H1 (cell line): Measurements from ENCODE around the gene SLC39A10. TPM values are rescaled to one million over a fixed set of nuclear protein-coding genes. Genes with fewer than 3 reads are reported as not detected.

ENCODE experiments used
- CTCF ChIA-PET: fragments of 300-600 bp; sonication (Branson Sonifier 250); formaldehyde crosslinking; loops from one replicate; lab custom pipeline; 2021; ENCODE audit not compliant: partially characterized antibody; lab: Charles Lee
- POLR2A ChIA-PET: fragments of 300-600 bp; sonication (Branson Sonifier 250); formaldehyde crosslinking; loops from one replicate; lab custom pipeline; 2021; ENCODE audit warnings: inconsistent platforms; ENCODE audit not compliant: partially characterized antibody; lab: Charles Lee
- DNase-seq, 2 experiments: peaks; one replicate each; pipeline versions ENCODE4 v3.0.0 to v3.0.0-alpha.2; 2010 to 2022; ENCODE audit warnings: low spot score in 2 of 2, low read depth in 1 of 2, mixed read lengths in 1 of 2
- FAIRE-seq: peaks from 2 replicates; lab custom pipeline; 2011; peaks lifted over from hg19 to GRCh38; lab: Jason Lieb, UNC
- H2AFZ ChIP-seq: 2 replicates; pipeline ENCODE4 v1.8.1; 2012; ENCODE audit warnings: low read length, inconsistent platforms
- H2AK5ac ChIP-seq: 2 replicates; pipeline ENCODE4 v1.6.1; 2013; ENCODE audit warnings: low read depth, low read length
- H2BK120ac ChIP-seq: replicated peaks from 2 replicates; pipeline ENCODE3; 2013; ENCODE audit warnings: low read depth, low read length, inconsistent platforms
- H2BK12ac ChIP-seq: 2 replicates; pipeline ENCODE4 v1.6.1; 2013; ENCODE audit warnings: low read depth, low read length
- H2BK15ac ChIP-seq: 2 replicates; pipeline ENCODE4 v1.6.1; 2013; ENCODE audit warnings: low read length
- H2BK20ac ChIP-seq: 2 replicates; pipeline ENCODE4 v1.6.1; 2013; ENCODE audit warnings: low read length
- H2BK5ac ChIP-seq: 2 replicates; pipeline ENCODE4 v1.6.1; 2013; ENCODE audit warnings: low read depth, low read length
- H3K14ac ChIP-seq: 2 replicates; pipeline ENCODE4 v1.6.1; 2013; ENCODE audit warnings: inconsistent platforms; ENCODE audit not compliant: insufficient read length
- H3K18ac ChIP-seq: 2 replicates; pipeline ENCODE4 v1.6.1; 2013; ENCODE audit warnings: low read length; ENCODE audit errors: extremely low read depth
- H3K23ac ChIP-seq: 2 replicates; pipeline ENCODE4 v1.6.1; 2013; ENCODE audit warnings: inconsistent platforms; ENCODE audit not compliant: insufficient read length
- H3K23me2 ChIP-seq: 2 replicates; pipeline ENCODE4 v1.6.1; 2013; ENCODE audit warnings: low read depth, low read length
- H3K27ac ChIP-seq: 2 replicates; pipeline ENCODE4 v1.6.1; 2011; ENCODE audit warnings: low read depth, low read length, inconsistent platforms
- H3K27me3 ChIP-seq, 4 experiments: replicated peaks in 1 of 4; 1 replicate in 1 of 4; 2 replicates in 3 of 4; pipeline versions ENCODE4 v1.6.1 to v1.8.1; 2011 to 2013; ENCODE audit warnings: low read length in 3 of 4, mild to moderate bottlenecking in 3 of 4, inconsistent platforms in 2 of 4, mixed read lengths in 2 of 4, moderate library complexity in 1 of 4; ENCODE audit not compliant: control insufficient read depth in 3 of 4, insufficient read depth in 3 of 4; ENCODE audit errors: extremely low read depth in 1 of 4
- H3K36me3 ChIP-seq, 4 experiments: 2 replicates each; pipeline versions ENCODE4 v1.6.1 to v1.8.1; 2011 to 2013; ENCODE audit warnings: mild to moderate bottlenecking in 4 of 4, low read length in 3 of 4, moderate library complexity in 2 of 4, control low read depth in 1 of 4, inconsistent platforms in 1 of 4; ENCODE audit not compliant: insufficient read depth in 4 of 4, control insufficient read depth in 2 of 4
- H3K4ac ChIP-seq: replicated peaks from 2 replicates; pipeline ENCODE3; 2013; ENCODE audit warnings: low read length, low read depth, mixed read lengths, inconsistent platforms; ENCODE audit not compliant: insufficient read length
- H3K4me1 ChIP-seq, 4 experiments: replicated peaks in 1 of 4; 1 replicate in 1 of 4; 2 replicates in 3 of 4; pipeline versions ENCODE4 v1.6.1 to v1.8.1; 2011 to 2013; ENCODE audit warnings: low read length in 3 of 4, inconsistent platforms in 2 of 4, mixed read lengths in 1 of 4; ENCODE audit not compliant: insufficient read depth in 4 of 4, control insufficient read depth in 3 of 4
- H3K4me2 ChIP-seq, 2 experiments: 2 replicates each; pipeline versions ENCODE4 v1.6.1 to v1.8.1; 2011 to 2013; ENCODE audit warnings: low read depth in 2 of 2, low read length in 2 of 2, control low read depth in 1 of 2, inconsistent platforms in 1 of 2, mild to moderate bottlenecking in 1 of 2; ENCODE audit not compliant: insufficient read depth in 1 of 2
- H3K4me3 ChIP-seq, 4 experiments: fragments of 200-600, 300-600 bp in 1 of 4; sonication (generic), shearing (Covaris generic), sonication (Bioruptor Twin) in 1 of 4; 2 replicates each; pipeline versions ENCODE4 v1.5.1 to v1.8.1; 2011 to 2016; ENCODE audit warnings: low read length in 4 of 4, low read depth in 3 of 4, control low read depth in 2 of 4, inconsistent platforms in 2 of 4, mild to moderate bottlenecking in 2 of 4, mixed read lengths in 1 of 4, moderate library complexity in 1 of 4; ENCODE audit not compliant: insufficient read depth in 2 of 4; ENCODE audit errors: extremely low read depth in 1 of 4
- H3K56ac ChIP-seq: replicated peaks from 2 replicates; pipeline ENCODE3; 2013; ENCODE audit warnings: low read depth, mild to moderate bottlenecking, mixed read lengths, low read length, inconsistent platforms; ENCODE audit not compliant: insufficient read length
- H3K79me1 ChIP-seq: 2 replicates; pipeline ENCODE4 v1.6.1; 2013; ENCODE audit warnings: low read depth, low read length, control low read depth
- H3K79me2 ChIP-seq, 2 experiments: 2 replicates each; pipeline versions ENCODE4 v1.6.1 to v1.8.1; 2012 to 2013; ENCODE audit warnings: low read length in 2 of 2, mild to moderate bottlenecking in 2 of 2, inconsistent platforms in 1 of 2; ENCODE audit not compliant: insufficient read depth in 2 of 2, control insufficient read depth in 1 of 2
- H3K9ac ChIP-seq, 4 experiments: replicated peaks in 1 of 4; 1 replicate in 1 of 4; 2 replicates in 3 of 4; pipeline versions ENCODE4 v1.6.1 to v1.8.1; 2011 to 2013; ENCODE audit warnings: low read depth in 3 of 4, low read length in 3 of 4, control low read depth in 2 of 4, mild to moderate bottlenecking in 2 of 4, moderate library complexity in 2 of 4, inconsistent platforms in 1 of 4; ENCODE audit errors: extremely low read depth in 1 of 4
- H3K9me3 ChIP-seq, 2 experiments: 2 replicates each; pipeline versions ENCODE4 v1.6.1 to v1.8.1; 2012 to 2013; ENCODE audit warnings: mild to moderate bottlenecking in 2 of 2, moderate library complexity in 2 of 2, control low read depth in 1 of 2, inconsistent platforms in 1 of 2, low read depth in 1 of 2, low read length in 1 of 2, mixed read lengths in 1 of 2; ENCODE audit not compliant: insufficient read depth in 2 of 2
- H4K20me1 ChIP-seq, 2 experiments: replicated peaks in 1 of 2; 2 replicates each; pipeline versions ENCODE3 to v1.8.1; 2011 to 2013; ENCODE audit warnings: inconsistent platforms in 2 of 2, low read length in 2 of 2, mild to moderate bottlenecking in 1 of 2; ENCODE audit not compliant: insufficient read depth in 2 of 2, control insufficient read depth in 1 of 2
- H4K5ac ChIP-seq: 2 replicates; pipeline ENCODE4 v1.6.1; 2013; ENCODE audit warnings: low read length, low read depth, mixed read lengths, inconsistent platforms; ENCODE audit not compliant: insufficient read length
- H4K8ac ChIP-seq: 2 replicates; pipeline ENCODE4 v1.8.0; 2013; ENCODE audit warnings: mild to moderate bottlenecking, moderate library complexity, low read length, inconsistent platforms; ENCODE audit not compliant: insufficient read depth; ENCODE audit errors: extremely low read depth
- H4K91ac ChIP-seq: replicated peaks from 2 replicates; pipeline ENCODE3; 2013; ENCODE audit warnings: low read length, mixed read lengths, inconsistent platforms; ENCODE audit not compliant: insufficient read length
- CBX8 ChIP-seq: fragments of 300-800, 300-1000 bp; sonication (generic); IDR thresholded peaks from 2 replicates; pipeline ENCODE4 v1.7.1; 2016; ENCODE audit warnings: low read depth, low read length, borderline replicate concordance
- CHD2 ChIP-seq: IDR thresholded peaks from 2 replicates; pipeline ENCODE4 v1.6.1; 2012; ENCODE audit warnings: low read length, improper control_type of control experiment
- EP300 ChIP-seq, 2 experiments: IDR thresholded peaks; 1 replicate in 1 of 2; 2 replicates in 1 of 2; pipeline ENCODE4 v1.6.1; 2011 to 2012; ENCODE audit warnings: low read depth in 2 of 2, low read length in 2 of 2, mild to moderate bottlenecking in 2 of 2, borderline replicate concordance in 1 of 2, inconsistent platforms in 1 of 2, moderate library complexity in 1 of 2
- POU5F1 ChIP-seq: IDR thresholded peaks from 2 replicates; pipeline ENCODE4 v1.6.1; 2011; ENCODE audit warnings: low read depth, mild to moderate bottlenecking, low read length, moderate library complexity
- SP2 ChIP-seq: IDR thresholded peaks from 2 replicates; pipeline ENCODE4 v1.6.1; 2012; ENCODE audit warnings: mild to moderate bottlenecking, low read length, inconsistent platforms
- TAF1 ChIP-seq: IDR thresholded peaks from 2 replicates; pipeline ENCODE4 v1.6.1; 2011; ENCODE audit warnings: mild to moderate bottlenecking, low read depth, low read length
- TAF7 ChIP-seq: optimal IDR thresholded peaks from 2 replicates; pipeline ENCODE3; 2011; ENCODE audit warnings: low read depth, mild to moderate bottlenecking, inconsistent platforms, low read length, moderate library complexity, borderline replicate concordance
- WGBS, 2 experiments: shearing (Covaris generic) in 1 of 2; methylation state at CpG; one replicate each; pipeline versions ENCODE4 v1.1.6 to v1.1.7; 2013 to 2015; ENCODE audit warnings: low lambda C conversion rate in 2 of 2, mixed read lengths in 2 of 2, inconsistent platforms in 1 of 2, low coverage in 1 of 2, missing lambda C conversion rate in 1 of 2; ENCODE audit not compliant: insufficient replicate concordance in 2 of 2, insufficient coverage in 1 of 2, insufficient read length in 1 of 2; ENCODE audit errors: extremely low coverage in 1 of 2, missing lambda C conversion rate in 1 of 2; 5-methylcytosine and 5-hydroxymethylcytosine counted together
- polyA plus RNA-seq, 7 experiments: library from polyadenylated mRNA; depleted of rRNA in 3 of 7; stranded (reverse) in 5 of 7; unstranded in 2 of 7; fragments of >200 nt in 5 of 7; fragments of 200-250 nt in 2 of 7; gene quantifications; 1 replicate in 5 of 7; 2 replicates in 1 of 7; 4 replicates in 1 of 7; pipeline versions ENCODE4 v1.2.1 to v1.2.3, GENCODE V29; 2011 to 2013; ENCODE audit warnings: missing spikeins in 2 of 7, mixed read lengths in 2 of 7
- total RNA-seq: library from RNA; stranded (reverse); fragmentation: NEBNext Ultra II Directional; extraction: Animal tissue kit (Norgen Biotek cat#: 25700); gene quantifications from 2 replicates; pipeline ENCODE4 v1.2.1, GENCODE V29; 2021
- TF ChIP-seq, protein P1 (sequence below): IDR thresholded peaks from 2 replicates; pipeline ENCODE4 v1.6.1; 2011; ENCODE audit warnings: low read depth, mild to moderate bottlenecking, low read length; ENCODE audit not compliant: insufficient read depth
- TF ChIP-seq, protein P2 (sequence below): IDR thresholded peaks from 2 replicates; pipeline ENCODE4 v1.6.1; 2011; ENCODE audit warnings: low read length, improper control_type of control experiment

SLC39A10 gene
- total and polyA plus RNA-seq, 2 of the 8 experiments (the other 6 are each of a cell fraction or from before 2014, with no cell fraction given): 68.1 to 234 TPM

DNA sequence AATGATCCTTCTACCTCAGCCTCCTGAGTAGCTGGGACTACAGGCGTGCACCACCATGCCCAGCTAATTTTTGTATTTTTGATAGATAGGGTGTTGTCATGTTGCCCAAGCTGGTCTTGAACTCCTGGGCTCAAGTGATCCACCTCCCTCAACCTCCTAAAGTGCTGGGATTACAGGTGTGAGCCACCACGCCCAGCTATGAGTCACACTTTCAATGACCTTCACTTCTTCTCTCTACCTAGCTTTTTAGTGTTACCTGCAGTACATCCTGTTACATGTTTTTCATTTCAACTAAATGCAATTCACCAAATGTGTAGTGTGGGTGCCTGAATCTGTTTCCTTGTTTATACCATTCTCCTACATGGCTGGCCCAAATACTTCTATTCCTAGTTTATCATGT is 64.0 kb downstream of the SLC39A10 start:
- no peak overlapping the region for H2AK5ac ChIP-seq
- H3K56ac ChIP-seq: no peak overlapping the region
- no peaks in the 10 kb centered on the region; the same call in 1 of the 2 replicates for H3K79me1 ChIP-seq
- H2AFZ ChIP-seq: no peak overlapping the region
- H4K8ac ChIP-seq: no peak overlapping the region
- CTCF ChIA-PET: no interaction called here
- no peaks in the 10 kb centered on the region; a peak in 1 of 4 replicates for H3K79me2 ChIP-seq
- H3K4me3 ChIP-seq: no peak overlapping the region
- H3K4me2 ChIP-seq: no peak overlapping the region
- POLR2A ChIA-PET: no interaction called here
- FAIRE-seq (no peak), DNase-seq (no peak)
- no peak overlapping the region for H2BK20ac ChIP-seq
- 88% methylated on average over 2 of the region's 2 CpGs; no CpG with 5 or more reads in 1 of the 2 experiments for WGBS, 2 experiments
- 0 out of 7 replicates have a peak, but pooled peaks cover 0 to 4% (median 0%) of the 10 kb centered on the region in 4 experiments for H3K4me1 ChIP-seq
- no peak overlapping the region for H3K18ac ChIP-seq
- no peak overlapping the region for H3K4ac ChIP-seq
- H4K91ac ChIP-seq: no peak overlapping the region
- H4K20me1 ChIP-seq: no peaks in the 10 kb centered on the region
- no peaks in the 10 kb centered on the region for H3K9me3 ChIP-seq
- H2BK120ac ChIP-seq: no peak overlapping the region
- no peak overlapping the region for H3K9ac ChIP-seq
- H2BK5ac ChIP-seq: no peak overlapping the region
- H2BK15ac ChIP-seq: no peak overlapping the region
- no peak overlapping the region for H3K23ac ChIP-seq
- no peak overlapping the region for H2BK12ac ChIP-seq
- H3K36me3 ChIP-seq: peaks cover 2 to 60% (median 23%) of the 10 kb centered on the region in 4 experiments
- H3K27ac ChIP-seq: no peak overlapping the region
- H3K14ac ChIP-seq: no peak overlapping the region
- no peaks in the 10 kb centered on the region for H3K27me3 ChIP-seq
- no peaks in the 10 kb centered on the region for H3K23me2 ChIP-seq
- H4K5ac ChIP-seq: no peak overlapping the region
- TF ChIP-seq TAF7 (no peak), EP300 (IDR thresholded peaks at IDR 0.05; ENCODE audit: borderline replicate concordance in 1 of 2, low read depth in 2 of 2, low read length in 2 of 2) (no peak), CHD2 (no peak), CBX8 (no peak), TAF1 (no peak), POU5F1 (no peak), SP2 (no peak)
- TF ChIP-seq, protein P1, sequence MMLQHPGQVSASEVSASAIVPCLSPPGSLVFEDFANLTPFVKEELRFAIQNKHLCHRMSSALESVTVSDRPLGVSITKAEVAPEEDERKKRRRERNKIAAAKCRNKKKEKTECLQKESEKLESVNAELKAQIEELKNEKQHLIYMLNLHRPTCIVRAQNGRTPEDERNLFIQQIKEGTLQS: no peak
- TF ChIP-seq, protein P2, sequence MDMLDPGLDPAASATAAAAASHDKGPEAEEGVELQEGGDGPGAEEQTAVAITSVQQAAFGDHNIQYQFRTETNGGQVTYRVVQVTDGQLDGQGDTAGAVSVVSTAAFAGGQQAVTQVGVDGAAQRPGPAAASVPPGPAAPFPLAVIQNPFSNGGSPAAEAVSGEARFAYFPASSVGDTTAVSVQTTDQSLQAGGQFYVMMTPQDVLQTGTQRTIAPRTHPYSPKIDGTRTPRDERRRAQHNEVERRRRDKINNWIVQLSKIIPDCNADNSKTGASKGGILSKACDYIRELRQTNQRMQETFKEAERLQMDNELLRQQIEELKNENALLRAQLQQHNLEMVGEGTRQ: no peak
